WTC11 (cell line): Measurements from ENCODE around the gene PCED1A.

ENCODE experiments used
- FOXJ3 ChIP-seq: sonication (generic); formaldehyde crosslinking; IDR thresholded peaks from 2 replicates; pipeline ENCODE4 v1.9.0; 2021; ENCODE audit warnings: missing genetic modification reagents, mild to moderate bottlenecking, borderline replicate concordance
- TF ChIP-seq, protein P1 (sequence below): sonication (generic); formaldehyde crosslinking; IDR thresholded peaks from 2 replicates; pipeline ENCODE4 v1.8.1; 2023; ENCODE audit warnings: mild to moderate bottlenecking, moderate library complexity, missing genetic modification reagents
- TF ChIP-seq, protein P2 (sequence below): sonication (generic); formaldehyde crosslinking; IDR thresholded peaks from 2 replicates; pipeline ENCODE4 v1.8.0; 2022; ENCODE audit warnings: mild to moderate bottlenecking, missing genetic modification reagents
- TF ChIP-seq, protein P3 (sequence below): sonication (generic); formaldehyde crosslinking; IDR thresholded peaks from 2 replicates; pipeline ENCODE4 v1.8.1; 2022; ENCODE audit warnings: low read depth, missing genetic modification reagents, borderline replicate concordance

DNA sequence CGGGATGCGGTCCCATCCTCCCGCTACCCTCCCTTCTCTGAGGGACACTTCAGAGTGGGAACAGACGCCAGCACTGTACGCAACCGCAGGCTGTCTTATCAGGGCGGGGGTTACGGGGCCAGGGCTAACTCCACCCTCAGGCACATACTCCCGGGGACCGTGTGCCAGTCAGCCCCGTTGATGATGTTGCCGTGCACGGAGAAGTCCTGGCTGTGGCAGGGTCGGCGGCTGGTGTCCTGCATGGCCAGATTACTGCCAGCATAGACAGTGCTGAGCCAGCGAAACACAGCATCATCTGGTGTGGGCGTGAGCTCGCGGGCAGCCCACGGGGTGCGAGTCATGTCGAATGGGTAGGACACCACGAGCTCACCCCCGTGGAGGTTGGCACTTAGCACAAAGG, 45.0 kb downstream of the PCED1A start:
- TF ChIP-seq, protein P1, sequence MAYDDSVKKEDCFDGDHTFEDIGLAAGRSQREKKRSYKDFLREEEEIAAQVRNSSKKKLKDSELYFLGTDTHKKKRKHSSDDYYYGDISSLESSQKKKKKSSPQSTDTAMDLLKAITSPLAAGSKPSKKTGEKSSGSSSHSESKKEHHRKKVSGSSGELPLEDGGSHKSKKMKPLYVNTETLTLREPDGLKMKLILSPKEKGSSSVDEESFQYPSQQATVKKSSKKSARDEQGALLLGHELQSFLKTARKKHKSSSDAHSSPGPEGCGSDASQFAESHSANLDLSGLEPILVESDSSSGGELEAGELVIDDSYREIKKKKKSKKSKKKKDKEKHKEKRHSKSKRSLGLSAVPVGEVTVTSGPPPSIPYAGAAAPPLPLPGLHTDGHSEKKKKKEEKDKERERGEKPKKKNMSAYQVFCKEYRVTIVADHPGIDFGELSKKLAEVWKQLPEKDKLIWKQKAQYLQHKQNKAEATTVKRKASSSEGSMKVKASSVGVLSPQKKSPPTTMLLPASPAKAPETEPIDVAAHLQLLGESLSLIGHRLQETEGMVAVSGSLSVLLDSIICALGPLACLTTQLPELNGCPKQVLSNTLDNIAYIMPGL (CRISPR knock-in tag) = no peak
- TF ChIP-seq FOXJ3 (CRISPR knock-in tag) = no peak
- TF ChIP-seq, protein P2, sequence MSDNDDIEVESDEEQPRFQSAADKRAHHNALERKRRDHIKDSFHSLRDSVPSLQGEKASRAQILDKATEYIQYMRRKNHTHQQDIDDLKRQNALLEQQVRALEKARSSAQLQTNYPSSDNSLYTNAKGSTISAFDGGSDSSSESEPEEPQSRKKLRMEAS (CRISPR knock-in tag) = no peak
- TF ChIP-seq, protein P3, sequence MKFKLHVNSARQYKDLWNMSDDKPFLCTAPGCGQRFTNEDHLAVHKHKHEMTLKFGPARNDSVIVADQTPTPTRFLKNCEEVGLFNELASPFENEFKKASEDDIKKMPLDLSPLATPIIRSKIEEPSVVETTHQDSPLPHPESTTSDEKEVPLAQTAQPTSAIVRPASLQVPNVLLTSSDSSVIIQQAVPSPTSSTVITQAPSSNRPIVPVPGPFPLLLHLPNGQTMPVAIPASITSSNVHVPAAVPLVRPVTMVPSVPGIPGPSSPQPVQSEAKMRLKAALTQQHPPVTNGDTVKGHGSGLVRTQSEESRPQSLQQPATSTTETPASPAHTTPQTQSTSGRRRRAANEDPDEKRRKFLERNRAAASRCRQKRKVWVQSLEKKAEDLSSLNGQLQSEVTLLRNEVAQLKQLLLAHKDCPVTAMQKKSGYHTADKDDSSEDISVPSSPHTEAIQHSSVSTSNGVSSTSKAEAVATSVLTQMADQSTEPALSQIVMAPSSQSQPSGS (CRISPR knock-in tag) = no peak
